GM18907 (cell line): ENCODE data around the gene ICOS.

Experiments
- ATAC-seq: cut with Tn5 transposase; IDR thresholded peaks from one replicate; pipeline ENCODE4 v1.9.1; 2021; ENCODE audit warnings: mild to moderate bottlenecking, moderate library complexity; ENCODE audit not compliant: unreplicated experiment

ICOS gene

DNA sequence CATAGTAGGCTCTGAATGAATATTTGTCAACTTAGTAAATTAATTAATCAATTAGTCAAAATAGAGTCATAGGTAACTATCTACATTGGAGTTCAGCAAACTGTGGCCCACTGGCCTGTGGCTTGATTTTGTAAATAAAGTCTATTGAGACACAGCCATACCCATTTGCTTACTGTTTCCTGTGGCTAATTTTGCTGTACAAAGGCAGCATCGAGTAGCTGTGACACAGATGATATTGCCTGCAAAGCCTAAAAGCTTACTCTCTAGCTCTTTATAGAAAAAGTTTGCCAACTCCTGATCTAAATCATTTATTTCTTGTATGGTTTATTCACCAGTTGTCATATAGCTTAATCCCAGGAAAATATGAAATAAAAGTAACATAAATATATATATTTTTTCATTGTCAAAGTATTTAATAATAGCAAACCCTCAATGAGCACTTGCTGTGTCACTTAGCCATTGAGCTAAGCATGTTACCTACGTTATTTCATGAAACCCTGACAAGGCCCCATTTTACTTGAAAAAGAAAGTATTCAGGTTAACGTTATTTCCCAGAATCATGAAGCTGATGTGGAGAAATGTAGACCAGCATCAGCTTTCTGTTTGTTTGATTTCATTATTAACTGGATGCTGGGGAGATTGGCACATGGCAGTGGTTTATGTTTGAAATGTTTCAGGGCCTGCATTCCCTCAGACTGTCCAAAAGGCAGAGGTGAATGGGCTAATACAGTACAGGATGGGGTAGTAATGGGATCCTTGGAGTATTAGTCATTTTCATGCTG is 69.6 kb downstream of the ICOS start:
- no peak for ATAC-seq

DNA sequence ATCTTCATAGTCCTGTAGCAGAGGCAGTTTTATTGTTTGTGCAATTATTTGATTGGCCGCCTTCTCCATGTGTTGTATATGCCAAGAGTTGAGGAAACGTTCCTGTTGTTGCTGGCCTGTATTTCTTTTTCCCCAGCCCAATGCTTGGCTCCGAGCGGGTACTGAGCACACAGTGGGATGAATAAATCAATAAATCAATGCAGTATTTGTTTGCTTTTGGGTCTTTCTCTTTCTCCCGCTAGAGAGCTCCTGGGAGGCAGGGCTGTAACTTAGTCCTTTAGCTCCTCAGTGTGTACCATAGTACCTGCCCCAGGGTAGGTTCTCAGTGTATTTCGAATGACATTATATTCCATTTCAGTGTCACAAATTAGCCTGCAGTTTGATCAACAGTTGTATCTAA is 71.8 kb downstream of the ICOS start:
- ATAC-seq = no peak

DNA sequence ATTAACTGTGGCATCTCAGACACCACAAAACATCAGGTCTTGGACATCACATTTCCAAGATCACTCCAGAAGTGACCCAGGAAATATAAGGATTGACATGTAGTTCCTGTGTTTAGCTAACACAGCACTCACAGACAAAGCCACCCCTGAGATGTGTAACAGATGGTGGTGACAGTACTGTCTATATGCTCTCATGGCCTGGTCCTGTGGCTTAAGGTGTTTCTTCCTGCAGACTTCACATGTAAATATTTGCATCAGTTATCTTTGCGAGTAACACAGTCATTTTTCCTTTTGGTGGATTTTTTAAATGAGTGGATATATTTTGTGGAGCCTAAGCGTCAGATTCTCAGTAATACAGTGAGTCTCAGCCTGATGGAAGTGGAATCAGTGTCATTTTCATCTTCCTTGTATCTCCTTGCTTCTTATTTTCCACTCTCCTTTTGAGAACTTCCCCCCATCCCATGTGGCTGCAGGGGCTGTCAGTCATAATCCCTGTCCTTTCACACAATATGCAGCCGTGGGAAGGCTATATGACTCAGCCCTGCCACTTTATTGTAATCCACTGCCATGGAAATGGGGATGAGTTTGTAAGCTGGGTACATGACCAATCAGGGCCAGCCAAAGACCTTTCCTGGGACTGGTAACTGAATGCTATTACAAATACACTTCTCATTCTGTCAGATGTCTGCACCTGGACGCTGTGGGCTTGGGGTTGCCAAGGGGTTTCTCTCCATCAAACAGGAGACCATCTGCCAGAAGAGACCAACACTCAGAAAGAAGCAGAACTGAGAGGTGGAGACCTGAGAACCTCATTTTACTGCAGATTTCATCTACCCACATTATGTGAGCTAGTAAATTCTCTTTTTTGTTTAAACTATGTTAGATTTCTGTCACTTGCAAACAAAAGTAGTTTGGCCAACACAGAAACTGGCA is 74.3 kb downstream of the ICOS start:
- peak; percentile 69 for ATAC-seq
